WTC11 (cell line): Measurements from ENCODE around the gene CIBAR2. TPM values are rescaled to one million over a fixed set of nuclear protein-coding genes. Genes with fewer than 3 reads are reported as not detected.
A peak's percentile ranks its signal among the peaks of the same experiment; 100 is the strongest.

Experiments
- ATAC-seq: fragments of 200-7000 bp; cut with Tn5 transposase; 2 replicates; pipeline ENCODE4 v1.10.0; 2021; ENCODE audit warnings: mild to moderate bottlenecking, moderate library complexity
- CTCF ChIA-PET: fragments of 300-600 bp; sonication (Branson Sonifier 250); formaldehyde crosslinking; loops from one replicate; lab custom pipeline; 2021; ENCODE audit warnings: antibody characterized with exemption; lab: Charles Lee
- POLR2A ChIA-PET: fragments of 350-600 bp; sonication (Branson Sonifier 250); formaldehyde crosslinking; loops from one replicate; lab custom pipeline; 2021; ENCODE audit warnings: antibody characterized with exemption; lab: Charles Lee
- DNase-seq: peaks from one replicate; pipeline ENCODE4 v3.0.0; 2021; ENCODE audit warnings: low spot score
- H3K27ac Mint-ChIP-seq: 2 replicates; pipeline ENCODE4 v1.8.0; 2021; ENCODE audit warnings: mixed read lengths
- H3K27me3 Mint-ChIP-seq: 2 replicates; pipeline ENCODE4 v1.8.0; 2021; ENCODE audit warnings: low read depth, mild to moderate bottlenecking, moderate library complexity, mixed read lengths
- H3K36me3 Mint-ChIP-seq: 2 replicates; pipeline ENCODE4 v1.8.0; 2021; ENCODE audit warnings: mixed read lengths
- H3K4me1 Mint-ChIP-seq: 2 replicates; pipeline ENCODE4 v1.8.0; 2022; ENCODE audit warnings: mixed read lengths
- H3K4me3 Mint-ChIP-seq: 2 replicates; pipeline ENCODE4 v1.8.0; 2021; ENCODE audit warnings: mild to moderate bottlenecking, moderate library complexity, mixed read lengths
- H3K9me3 Mint-ChIP-seq: 2 replicates; pipeline ENCODE4 v1.8.0; 2021; ENCODE audit warnings: mixed read lengths
- ELF4 ChIP-seq: sonication (generic); formaldehyde crosslinking; IDR thresholded peaks from 2 replicates; pipeline ENCODE4 v1.8.1; 2022; ENCODE audit warnings: low read depth, mild to moderate bottlenecking, moderate library complexity, missing genetic modification reagents
- ETV6 ChIP-seq: sonication (generic); formaldehyde crosslinking; IDR thresholded peaks from 2 replicates; pipeline ENCODE4 v1.8.1; 2022; ENCODE audit warnings: mild to moderate bottlenecking, missing genetic modification reagents
- FOXK1 ChIP-seq: sonication (generic); formaldehyde crosslinking; IDR thresholded peaks from 2 replicates; pipeline ENCODE4 v1.8.0; 2022; ENCODE audit warnings: mild to moderate bottlenecking, moderate library complexity, missing genetic modification reagents
- FOXP1 ChIP-seq: sonication (generic); formaldehyde crosslinking; IDR thresholded peaks from 2 replicates; pipeline ENCODE4 v1.8.0; 2022; ENCODE audit warnings: missing genetic modification reagents, mild to moderate bottlenecking, moderate library complexity, borderline replicate concordance
- GTF2I ChIP-seq: fragments of 250-450 bp; sonication (Bioruptor Pico); conservative IDR thresholded peaks from 2 replicates; pipeline ENCODE4 v1.4.0; 2021; ENCODE audit warnings: mild to moderate bottlenecking
- MXD4 ChIP-seq: fragments of 250-450 bp; sonication (Bioruptor Pico); IDR thresholded peaks from 2 replicates; pipeline ENCODE4 v1.8.0; 2021; ENCODE audit warnings: mild to moderate bottlenecking, moderate library complexity, borderline replicate concordance
- NR3C1 ChIP-seq: sonication (generic); formaldehyde crosslinking; conservative IDR thresholded peaks from 2 replicates; pipeline ENCODE4 v1.8.1; 2023; ENCODE audit warnings: low read depth, mild to moderate bottlenecking, missing genetic modification reagents
- PRRX2 ChIP-seq: fragments of 250-450 bp; sonication (Bioruptor Pico); IDR thresholded peaks from 2 replicates; pipeline ENCODE4 v1.8.0; 2021; ENCODE audit warnings: mild to moderate bottlenecking
- RORB ChIP-seq: fragments of 250-450 bp; sonication (Bioruptor Pico); IDR thresholded peaks from 2 replicates; pipeline ENCODE4 v1.9.0; 2021; ENCODE audit warnings: mild to moderate bottlenecking
- SP1 ChIP-seq: sonication (generic); formaldehyde crosslinking; conservative IDR thresholded peaks from 2 replicates; pipeline ENCODE4 v1.8.1; 2022; ENCODE audit warnings: missing genetic modification reagents
- TEAD1 ChIP-seq: sonication (generic); formaldehyde crosslinking; IDR thresholded peaks from 2 replicates; pipeline ENCODE4 v1.8.0; 2022; ENCODE audit warnings: mild to moderate bottlenecking, missing genetic modification reagents
- TEAD4 ChIP-seq: sonication (generic); formaldehyde crosslinking; IDR thresholded peaks from 2 replicates; pipeline ENCODE4 v1.8.0; 2022; ENCODE audit warnings: mild to moderate bottlenecking, missing genetic modification reagents
- ZNF121 ChIP-seq: sonication (generic); formaldehyde crosslinking; IDR thresholded peaks from 2 replicates; pipeline ENCODE4 v1.8.0; 2023; ENCODE audit warnings: missing genetic modification reagents
- ZNF138 ChIP-seq: sonication (generic); formaldehyde crosslinking; conservative IDR thresholded peaks from 2 replicates; pipeline ENCODE4 v1.8.1; 2022; ENCODE audit warnings: mild to moderate bottlenecking, moderate library complexity, missing genetic modification reagents
- total RNA-seq: library from RNA; stranded (reverse); gene quantifications from 3 replicates; pipeline ENCODE4 v1.2.3, GENCODE V29; 2021
- TF ChIP-seq, protein P1 (sequence below): sonication (generic); formaldehyde crosslinking; IDR thresholded peaks from 2 replicates; pipeline ENCODE4 v1.8.1; 2022; ENCODE audit warnings: missing genetic modification reagents, borderline replicate concordance
- TF ChIP-seq, protein P2 (sequence below): fragments of 250-450 bp; sonication (Bioruptor Pico); IDR thresholded peaks from 2 replicates; pipeline ENCODE4 v2.1.2; 2022; ENCODE audit warnings: mild to moderate bottlenecking, moderate library complexity
- TF ChIP-seq, protein P3 (sequence below): fragments of 250-450 bp; sonication (Bioruptor Pico); IDR thresholded peaks from 2 replicates; pipeline ENCODE4 v1.9.0; 2021; ENCODE audit warnings: mild to moderate bottlenecking
- TF ChIP-seq, protein P4 (sequence below): sonication (generic); formaldehyde crosslinking; conservative IDR thresholded peaks from 2 replicates; pipeline ENCODE4 v1.8.1; 2022; ENCODE audit warnings: mild to moderate bottlenecking, missing genetic modification reagents
- TF ChIP-seq, protein P5 (sequence below): sonication (generic); formaldehyde crosslinking; IDR thresholded peaks from 2 replicates; pipeline ENCODE4 v1.8.0; 2022; ENCODE audit warnings: mild to moderate bottlenecking, missing genetic modification reagents
- TF ChIP-seq, protein P6 (sequence below): fragments of 250-450 bp; sonication (Bioruptor Pico); IDR thresholded peaks from 2 replicates; pipeline ENCODE4 v1.9.0; 2021; ENCODE audit warnings: mild to moderate bottlenecking
- TF ChIP-seq, protein P7 (sequence below): sonication (generic); formaldehyde crosslinking; IDR thresholded peaks from 2 replicates; pipeline ENCODE4 v1.8.0; 2022; ENCODE audit warnings: mild to moderate bottlenecking, missing genetic modification reagents
- TF ChIP-seq, protein P8 (sequence below): fragments of 250-450 bp; sonication (Bioruptor Pico); conservative IDR thresholded peaks from 2 replicates; pipeline ENCODE4 v1.9.0; 2021; ENCODE audit warnings: mild to moderate bottlenecking

CIBAR2 gene
- total RNA-seq, 1 experiment from 2014 or later: not detected

DNA sequence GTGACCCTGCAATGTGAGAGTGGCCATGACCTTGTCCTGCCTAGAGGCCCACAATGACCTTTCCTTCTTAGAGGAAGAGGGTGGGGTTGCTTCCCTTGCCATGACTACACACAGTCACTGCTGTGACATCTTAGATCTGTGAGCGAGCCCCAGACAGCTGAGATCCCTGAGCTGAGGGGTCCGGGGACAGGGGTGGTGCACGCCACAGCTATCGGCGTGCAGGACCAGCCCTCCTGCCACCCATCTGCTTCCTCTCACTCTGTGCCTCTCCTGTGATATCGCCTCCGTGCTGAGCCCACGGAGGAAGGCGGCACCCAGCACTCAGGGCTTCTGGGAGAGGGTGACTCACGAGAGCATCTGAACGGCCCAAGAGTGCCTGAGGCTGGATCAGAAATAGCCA lies 49.4 kb downstream of the CIBAR2 start:
- TF ChIP-seq TEAD4 (CRISPR knock-in tag) (no peak), MXD4 (no peak), TEAD1 (no peak), SP1 (CRISPR knock-in tag) (no peak), ELF4 (no peak), FOXP1 (CRISPR knock-in tag) (no peak), NR3C1 (CRISPR knock-in tag) (no peak), PRRX2 (CRISPR knock-in tag) (no peak)
- TF ChIP-seq, protein P1, sequence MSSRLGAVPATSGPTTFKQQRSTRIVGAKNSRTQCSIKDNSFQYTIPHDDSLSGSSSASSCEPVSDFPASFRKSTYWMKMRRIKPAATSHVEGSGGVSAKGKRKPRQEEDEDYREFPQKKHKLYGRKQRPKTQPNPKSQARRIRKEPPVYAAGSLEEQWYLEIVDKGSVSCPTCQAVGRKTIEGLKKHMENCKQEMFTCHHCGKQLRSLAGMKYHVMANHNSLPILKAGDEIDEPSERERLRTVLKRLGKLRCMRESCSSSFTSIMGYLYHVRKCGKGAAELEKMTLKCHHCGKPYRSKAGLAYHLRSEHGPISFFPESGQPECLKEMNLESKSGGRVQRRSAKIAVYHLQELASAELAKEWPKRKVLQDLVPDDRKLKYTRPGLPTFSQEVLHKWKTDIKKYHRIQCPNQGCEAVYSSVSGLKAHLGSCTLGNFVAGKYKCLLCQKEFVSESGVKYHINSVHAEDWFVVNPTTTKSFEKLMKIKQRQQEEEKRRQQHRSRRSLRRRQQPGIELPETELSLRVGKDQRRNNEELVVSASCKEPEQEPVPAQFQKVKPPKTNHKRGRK: no peak
- TF ChIP-seq, protein P2, sequence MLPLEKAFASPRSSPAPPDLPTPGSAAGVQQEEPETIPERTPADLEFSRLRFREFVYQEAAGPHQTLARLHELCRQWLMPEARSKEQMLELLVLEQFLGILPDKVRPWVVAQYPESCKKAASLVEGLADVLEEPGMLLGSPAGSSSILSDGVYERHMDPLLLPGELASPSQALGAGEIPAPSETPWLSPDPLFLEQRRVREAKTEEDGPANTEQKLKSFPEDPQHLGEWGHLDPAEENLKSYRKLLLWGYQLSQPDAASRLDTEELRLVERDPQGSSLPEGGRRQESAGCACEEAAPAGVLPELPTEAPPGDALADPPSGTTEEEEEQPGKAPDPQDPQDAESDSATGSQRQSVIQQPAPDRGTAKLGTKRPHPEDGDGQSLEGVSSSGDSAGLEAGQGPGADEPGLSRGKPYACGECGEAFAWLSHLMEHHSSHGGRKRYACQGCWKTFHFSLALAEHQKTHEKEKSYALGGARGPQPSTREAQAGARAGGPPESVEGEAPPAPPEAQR (CRISPR knock-in tag): no peak
- TF ChIP-seq, protein P3, sequence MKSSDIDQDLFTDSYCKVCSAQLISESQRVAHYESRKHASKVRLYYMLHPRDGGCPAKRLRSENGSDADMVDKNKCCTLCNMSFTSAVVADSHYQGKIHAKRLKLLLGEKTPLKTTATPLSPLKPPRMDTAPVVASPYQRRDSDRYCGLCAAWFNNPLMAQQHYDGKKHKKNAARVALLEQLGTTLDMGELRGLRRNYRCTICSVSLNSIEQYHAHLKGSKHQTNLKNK (CRISPR knock-in tag): no peak
- TF ChIP-seq, protein P4, sequence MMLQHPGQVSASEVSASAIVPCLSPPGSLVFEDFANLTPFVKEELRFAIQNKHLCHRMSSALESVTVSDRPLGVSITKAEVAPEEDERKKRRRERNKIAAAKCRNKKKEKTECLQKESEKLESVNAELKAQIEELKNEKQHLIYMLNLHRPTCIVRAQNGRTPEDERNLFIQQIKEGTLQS (CRISPR knock-in tag): no peak
- TF ChIP-seq, all 79 proteins: peak for 0
- Mint-ChIP-seq H3K9me3 (no peaks in the 10 kb centered on the region), H3K27ac (peak overlapping the region; percentile 75), H3K4me1 (peaks cover 29% of the 10 kb centered on the region), H3K36me3 (no peaks in the 10 kb centered on the region), H3K4me3 (no peak overlapping the region), H3K27me3 (no peaks in the 10 kb centered on the region)
- ChIA-PET POLR2A (no interaction called here), CTCF (interaction anchor here (0.6 kb wide), 1 partner anchor 22 kb away, joined by 4 read pairs; no protein-coding TSS in a partner anchor)
- ATAC-seq (no peak), DNase-seq (no peak)

DNA sequence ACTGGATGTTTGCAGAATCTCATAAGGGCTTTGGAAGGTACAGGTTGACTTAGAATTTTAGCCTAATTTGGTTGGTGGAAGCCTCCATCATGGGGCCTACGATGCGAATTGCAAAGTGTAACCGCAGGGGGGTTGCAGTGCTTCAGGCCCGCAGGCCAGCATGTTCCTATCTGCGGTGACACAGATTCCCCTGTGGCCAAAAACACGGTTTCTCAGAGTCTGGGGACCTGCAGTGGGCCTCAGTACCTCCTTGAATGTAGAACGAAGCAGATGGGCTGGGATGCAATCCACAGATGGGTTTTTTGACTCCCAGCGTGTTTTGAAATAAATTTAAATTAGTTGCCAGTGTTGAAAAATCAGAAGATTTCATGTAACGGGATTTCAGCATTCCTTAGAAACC lies 49.9 kb downstream of the CIBAR2 start:
- no peaks in the 10 kb centered on the region for H3K36me3 Mint-ChIP-seq
- ChIA-PET POLR2A (no interaction called here), CTCF (interaction anchor here (0.6 to 1.2 kb wide), 2 partner anchors 22 to 24 kb away, joined by 4 to 6 read pairs; no protein-coding TSS in a partner anchor)
- H3K4me1 Mint-ChIP-seq: peaks cover 30% of the 10 kb centered on the region
- no peaks in the 10 kb centered on the region for H3K27me3 Mint-ChIP-seq
- H3K4me3 Mint-ChIP-seq: no peak overlapping the region
- no peaks in the 10 kb centered on the region for H3K9me3 Mint-ChIP-seq
- DNase-seq (no peak), ATAC-seq (peak; percentile 44; the same call in 1 of the 2 replicates)
- peak overlapping the region; percentile 75 for H3K27ac Mint-ChIP-seq
- TF ChIP-seq, protein P5, sequence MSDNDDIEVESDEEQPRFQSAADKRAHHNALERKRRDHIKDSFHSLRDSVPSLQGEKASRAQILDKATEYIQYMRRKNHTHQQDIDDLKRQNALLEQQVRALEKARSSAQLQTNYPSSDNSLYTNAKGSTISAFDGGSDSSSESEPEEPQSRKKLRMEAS: no peak
- TF ChIP-seq ETV6 (CRISPR knock-in tag) (no peak), FOXK1 (CRISPR knock-in tag) (no peak), NR3C1 (CRISPR knock-in tag) (no peak), ZNF121 (CRISPR knock-in tag) (no peak), ZNF138 (CRISPR knock-in tag) (no peak), RORB (CRISPR knock-in tag) (no peak), MXD4 (no peak), GTF2I (CRISPR knock-in tag) (no peak), PRRX2 (CRISPR knock-in tag) (no peak)
- TF ChIP-seq, protein P6, sequence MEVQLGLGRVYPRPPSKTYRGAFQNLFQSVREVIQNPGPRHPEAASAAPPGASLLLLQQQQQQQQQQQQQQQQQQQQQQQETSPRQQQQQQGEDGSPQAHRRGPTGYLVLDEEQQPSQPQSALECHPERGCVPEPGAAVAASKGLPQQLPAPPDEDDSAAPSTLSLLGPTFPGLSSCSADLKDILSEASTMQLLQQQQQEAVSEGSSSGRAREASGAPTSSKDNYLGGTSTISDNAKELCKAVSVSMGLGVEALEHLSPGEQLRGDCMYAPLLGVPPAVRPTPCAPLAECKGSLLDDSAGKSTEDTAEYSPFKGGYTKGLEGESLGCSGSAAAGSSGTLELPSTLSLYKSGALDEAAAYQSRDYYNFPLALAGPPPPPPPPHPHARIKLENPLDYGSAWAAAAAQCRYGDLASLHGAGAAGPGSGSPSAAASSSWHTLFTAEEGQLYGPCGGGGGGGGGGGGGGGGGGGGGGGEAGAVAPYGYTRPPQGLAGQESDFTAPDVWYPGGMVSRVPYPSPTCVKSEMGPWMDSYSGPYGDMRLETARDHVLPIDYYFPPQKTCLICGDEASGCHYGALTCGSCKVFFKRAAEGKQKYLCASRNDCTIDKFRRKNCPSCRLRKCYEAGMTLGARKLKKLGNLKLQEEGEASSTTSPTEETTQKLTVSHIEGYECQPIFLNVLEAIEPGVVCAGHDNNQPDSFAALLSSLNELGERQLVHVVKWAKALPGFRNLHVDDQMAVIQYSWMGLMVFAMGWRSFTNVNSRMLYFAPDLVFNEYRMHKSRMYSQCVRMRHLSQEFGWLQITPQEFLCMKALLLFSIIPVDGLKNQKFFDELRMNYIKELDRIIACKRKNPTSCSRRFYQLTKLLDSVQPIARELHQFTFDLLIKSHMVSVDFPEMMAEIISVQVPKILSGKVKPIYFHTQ: no peak
- TF ChIP-seq, protein P7, sequence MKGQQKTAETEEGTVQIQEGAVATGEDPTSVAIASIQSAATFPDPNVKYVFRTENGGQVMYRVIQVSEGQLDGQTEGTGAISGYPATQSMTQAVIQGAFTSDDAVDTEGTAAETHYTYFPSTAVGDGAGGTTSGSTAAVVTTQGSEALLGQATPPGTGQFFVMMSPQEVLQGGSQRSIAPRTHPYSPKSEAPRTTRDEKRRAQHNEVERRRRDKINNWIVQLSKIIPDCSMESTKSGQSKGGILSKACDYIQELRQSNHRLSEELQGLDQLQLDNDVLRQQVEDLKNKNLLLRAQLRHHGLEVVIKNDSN (CRISPR knock-in tag): no peak
- TF ChIP-seq, protein P8, sequence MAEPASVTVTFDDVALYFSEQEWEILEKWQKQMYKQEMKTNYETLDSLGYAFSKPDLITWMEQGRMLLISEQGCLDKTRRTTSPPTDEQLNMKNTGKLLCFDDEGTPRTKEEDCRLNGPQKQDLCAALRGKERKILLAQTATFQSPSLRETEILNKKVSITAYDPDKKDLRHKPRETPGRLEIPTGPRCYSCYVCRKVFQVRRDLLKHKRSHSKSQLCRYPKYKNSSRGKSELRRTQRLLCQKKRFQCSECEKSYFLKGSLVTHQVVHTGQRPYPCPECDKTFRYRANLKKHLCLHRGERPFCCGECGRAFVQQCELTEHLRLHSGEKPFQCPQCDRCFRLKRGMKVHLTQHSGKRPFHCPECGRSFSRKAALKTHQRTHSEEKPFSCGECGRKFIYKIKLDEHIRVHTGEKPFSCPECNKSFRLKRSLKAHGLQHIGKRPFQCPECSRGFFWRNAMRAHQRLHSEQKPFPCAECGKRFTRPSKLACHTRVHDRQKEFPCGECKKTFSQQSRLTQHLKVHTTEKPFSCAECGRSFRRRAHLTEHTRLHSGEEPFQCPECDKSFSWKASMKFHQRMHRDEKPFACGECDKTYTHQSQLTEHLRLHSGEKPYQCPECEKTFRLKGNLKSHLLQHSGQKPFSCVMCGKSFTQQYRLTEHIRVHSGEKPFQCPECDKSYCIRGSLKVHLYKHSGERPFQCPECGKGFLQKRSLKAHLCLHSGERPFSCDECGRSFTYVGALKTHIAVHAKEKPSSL (CRISPR knock-in tag): no peak
